Measurements from ENCODE around the gene GMPR2. TPM values are rescaled to one million over a fixed set of nuclear protein-coding genes. Genes with fewer than 3 reads are reported as not detected.
A peak's percentile ranks its signal among the peaks of the same experiment; 100 is the strongest.

Gene GMPR2
- total and polyA plus RNA-seq, 2 of the 13 experiments (the other 11 are each of a cell fraction or from before 2014, with no cell fraction given), result 210 to 273 TPM

- TF ChIP-seq SKIL (CRISPR knock-in tag; IDR thresholded peaks at IDR 0.05; ENCODE audit: borderline replicate concordance), result no peak
- 0 out of 2 replicates have a peak, but pooled peaks have one; percentile 52 for TF ChIP-seq RNF2 (conservative IDR thresholded peaks at IDR 0.05; ENCODE audit: low read depth)
- TF ChIP-seq ZNF335 (CRISPR knock-in tag; IDR thresholded peaks at IDR 0.05), result 0 out of 2 replicates have a peak, but pooled peaks have one; percentile 58
- TF ChIP-seq CENPX (CRISPR knock-in tag; IDR thresholded peaks at IDR 0.05), result no peak
- TF ChIP-seq SAP130 (CRISPR knock-in tag; IDR thresholded peaks at IDR 0.05; ENCODE audit: low read depth), result peak; percentile 91
- 0 out of 2 replicates have a peak, but pooled peaks have one; percentile 65 for TF ChIP-seq ZNF431 (CRISPR knock-in tag; IDR thresholded peaks at IDR 0.05; ENCODE audit: borderline replicate concordance, low read depth)
- TF ChIP-seq STAG1 (CRISPR knock-in tag; IDR thresholded peaks at IDR 0.05), result 0 out of 2 replicates have a peak, but pooled peaks have one; percentile 3
- TF ChIP-seq PITX1 (CRISPR knock-in tag; IDR thresholded peaks at IDR 0.05), result peak; percentile 33; the same call in 1 of the 2 replicates
- no peak for TF ChIP-seq ZNF331 (CRISPR knock-in tag; IDR thresholded peaks at IDR 0.05)
- TF ChIP-seq ZNF143 (CRISPR knock-in tag; IDR thresholded peaks at IDR 0.05), result peak; percentile 63; the same call in 1 of the 2 replicates
- peak; percentile 40; the same call in 1 of the 2 replicates for TF ChIP-seq ZBTB7B (CRISPR knock-in tag; IDR thresholded peaks at IDR 0.05)
- no peak for TF ChIP-seq ZFP82 (CRISPR knock-in tag; IDR thresholded peaks at IDR 0.05; ENCODE audit: borderline replicate concordance)
- no peak for TF ChIP-seq TEF (CRISPR knock-in tag; IDR thresholded peaks at IDR 0.05)
- 0 out of 2 replicates have a peak, but pooled peaks have one; percentile 94 for TF ChIP-seq ZNF713 (CRISPR knock-in tag; IDR thresholded peaks at IDR 0.05)
- TF ChIP-seq ZBED4 (CRISPR knock-in tag; IDR thresholded peaks at IDR 0.05; ENCODE audit: borderline replicate concordance), result 0 out of 2 replicates have a peak, but pooled peaks have one; percentile 18
- no peak for TF ChIP-seq ZNF136 (CRISPR knock-in tag; IDR thresholded peaks at IDR 0.05; ENCODE audit: low read depth)
- TF ChIP-seq RBM22 (optimal IDR thresholded peaks at IDR 0.05; ENCODE audit: low read length), result no peak
Measured at GRCh38 chr14:24252289-24253124, 19.8 kb downstream of the GMPR2 start (continued).
